ENCODE results near the gene PPP1R12C. TPM values are rescaled to one million over a fixed set of nuclear protein-coding genes. Genes with fewer than 3 reads are reported as not detected.
A peak's percentile ranks its signal among the peaks of the same experiment; 100 is the strongest.

The PPP1R12C gene
- total and polyA plus RNA-seq, 2 donors from 2014 or later: 89.0 to 146 TPM

- Histone ChIP-seq H3K27ac (ENCODE audit: low read depth in 2 of 2, low read length in 2 of 2) (no peak overlapping the region), H3K9me3 (ENCODE audit: control insufficient read depth in 2 of 3, insufficient read depth in 1 of 3, low read length in 3 of 3) (no peaks in the 10 kb centered on the region), H3K9ac (ENCODE audit: low read length in 3 of 3) (no peak overlapping the region), H3K36me3 (ENCODE audit: control insufficient read depth in 2 of 3, insufficient read depth in 3 of 3, low read length in 3 of 3) (peaks cover 0 to 29% (median 15%) of the 10 kb centered on the region in 3 donors), H3K27me3 (ENCODE audit: control insufficient read depth, insufficient read depth, low read length) (no peaks in the 10 kb centered on the region), H3K4me3 (ENCODE audit: low read length in 3 of 3) (no peak overlapping the region), H3K4me1 (ENCODE audit: control insufficient read depth in 2 of 3, insufficient read depth in 2 of 3, low read depth in 1 of 3, low read length in 3 of 3) (no peaks in the 10 kb centered on the region)
- no peak for TF ChIP-seq CTCF (IDR thresholded peaks at IDR 0.05; ENCODE audit: borderline replicate concordance, extremely low read depth, insufficient read depth)
- intact Hi-C loops (cut with DNase I): no loop called here
- no peak for FAIRE-seq
- peak in 1 of 5 donors; percentile 65 for DNase-seq
These were observed 72.4 kb downstream of the PPP1R12C start for GRCh38 chr19:55044771-55045716.

GRCh38 chr19:55044286-55044685 lies 73.2 kb downstream of the PPP1R12C start:
- no peak for FAIRE-seq
- no peak for TF ChIP-seq CTCF (IDR thresholded peaks at IDR 0.05; ENCODE audit: borderline replicate concordance, extremely low read depth, insufficient read depth)
- Histone ChIP-seq H3K27ac (ENCODE audit: low read depth in 2 of 2, low read length in 2 of 2) (no peak overlapping the region), H3K27me3 (ENCODE audit: control insufficient read depth, insufficient read depth, low read length) (no peaks in the 10 kb centered on the region), H3K9ac (ENCODE audit: low read length in 3 of 3) (no peak overlapping the region), H3K4me1 (ENCODE audit: control insufficient read depth in 2 of 3, insufficient read depth in 2 of 3, low read depth in 1 of 3, low read length in 3 of 3) (no peaks in the 10 kb centered on the region), H3K4me3 (ENCODE audit: low read length in 3 of 3) (no peak overlapping the region), H3K36me3 (ENCODE audit: control insufficient read depth in 2 of 3, insufficient read depth in 3 of 3, low read length in 3 of 3) (peaks cover 0 to 29% (median 15%) of the 10 kb centered on the region in 3 donors), H3K9me3 (ENCODE audit: control insufficient read depth in 2 of 3, insufficient read depth in 1 of 3, low read length in 3 of 3) (no peaks in the 10 kb centered on the region)
- intact Hi-C loops (cut with DNase I): no loop called here
- DNase-seq: peak in 1 of 5 donors; percentile 34

GRCh38 chr19:55042688-55043087 lies 74.7 kb downstream of the PPP1R12C start:
- H3K27me3 ChIP-seq (ENCODE audit: control insufficient read depth, insufficient read depth, low read length): no peaks in the 10 kb centered on the region
- H3K4me1 ChIP-seq (ENCODE audit: control insufficient read depth in 2 of 3, insufficient read depth in 2 of 3, low read depth in 1 of 3, low read length in 3 of 3): no peaks in the 10 kb centered on the region
- DNase-seq (peak in 1 of 5 donors; percentile 38), FAIRE-seq (no peak)
- TF ChIP-seq CTCF (IDR thresholded peaks at IDR 0.05; ENCODE audit: borderline replicate concordance, extremely low read depth, insufficient read depth): no peak
- H3K9me3 ChIP-seq (ENCODE audit: control insufficient read depth in 2 of 3, insufficient read depth in 1 of 3, low read length in 3 of 3): no peaks in the 10 kb centered on the region
- H3K36me3 ChIP-seq (ENCODE audit: control insufficient read depth in 2 of 3, insufficient read depth in 3 of 3, low read length in 3 of 3): peaks cover 0 to 16% (median 10%) of the 10 kb centered on the region in 3 donors
- no peak overlapping the region for H3K4me3 ChIP-seq (ENCODE audit: low read length in 3 of 3)
- H3K27ac ChIP-seq (ENCODE audit: low read depth in 2 of 2, low read length in 2 of 2): no peak overlapping the region
- intact Hi-C loops (cut with DNase I): no loop called here
- H3K9ac ChIP-seq (ENCODE audit: low read length in 3 of 3): no peak overlapping the region
